H9 (cell line): ENCODE results near the gene ZNF750. TPM values are rescaled to one million over a fixed set of nuclear protein-coding genes. Genes with fewer than 3 reads are reported as not detected.
A peak's percentile ranks its signal among the peaks of the same experiment; 100 is the strongest.

Source experiments
- DNase-seq: peaks from one replicate; pipeline ENCODE4 v3.0.0-alpha.2; 2017
- H2AFZ ChIP-seq: one replicate; pipeline ENCODE4 v1.6.1; 2013; ENCODE audit warnings: mild to moderate bottlenecking, low read length, control low read depth, moderate library complexity
- H2AK5ac ChIP-seq: 2 replicates; pipeline ENCODE4 v1.6.1; 2013; ENCODE audit warnings: low read length, control low read depth, mixed read lengths; ENCODE audit not compliant: insufficient read length
- H2BK120ac ChIP-seq: one replicate; pipeline ENCODE4 v1.6.1; 2013; ENCODE audit warnings: low read depth, mild to moderate bottlenecking, low read length, control low read depth, inconsistent platforms; ENCODE audit not compliant: poor library complexity, severe bottlenecking
- H2BK12ac ChIP-seq: 2 replicates; pipeline ENCODE4 v1.6.1; 2013; ENCODE audit warnings: low read length, control low read depth, mixed read lengths, low read depth; ENCODE audit not compliant: insufficient read length
- H2BK15ac ChIP-seq: 2 replicates; pipeline ENCODE4 v1.6.1; 2013; ENCODE audit warnings: low read depth, low read length, control low read depth
- H2BK20ac ChIP-seq: one replicate; pipeline ENCODE4 v1.6.1; 2013; ENCODE audit warnings: low read depth, mild to moderate bottlenecking, low read length, control low read depth, inconsistent platforms; ENCODE audit not compliant: poor library complexity, severe bottlenecking
- H2BK5ac ChIP-seq: 2 replicates; pipeline ENCODE4 v1.6.1; 2013; ENCODE audit warnings: low read length, control low read depth, mixed read lengths; ENCODE audit not compliant: insufficient read length
- H3K14ac ChIP-seq: 2 replicates; pipeline ENCODE4 v1.6.1; 2013; ENCODE audit warnings: low read length, control low read depth; ENCODE audit not compliant: insufficient read depth
- H3K18ac ChIP-seq: 2 replicates; pipeline ENCODE4 v1.6.1; 2013; ENCODE audit warnings: low read depth, mild to moderate bottlenecking, mixed read lengths, low read length, control low read depth; ENCODE audit not compliant: insufficient read length
- H3K23ac ChIP-seq: 2 replicates; pipeline ENCODE4 v1.6.1; 2013; ENCODE audit warnings: low read length, control low read depth, mixed read lengths, low read depth; ENCODE audit not compliant: insufficient read length
- H3K23me2 ChIP-seq: 2 replicates; pipeline ENCODE4 v1.6.1; 2013; ENCODE audit warnings: low read depth, mild to moderate bottlenecking, mixed read lengths, low read length, control low read depth; ENCODE audit not compliant: insufficient read length, poor library complexity, severe bottlenecking
- H3K27ac ChIP-seq: 2 replicates; pipeline ENCODE4 v1.5.1; 2013; ENCODE audit warnings: low read length, control low read depth, mixed read lengths, low read depth; ENCODE audit not compliant: insufficient read length
- H3K27me3 ChIP-seq: 2 replicates; pipeline ENCODE4 v1.6.1; 2013; ENCODE audit warnings: low read length, control low read depth, inconsistent platforms; ENCODE audit not compliant: insufficient read depth
- H3K4ac ChIP-seq: 2 replicates; pipeline ENCODE4 v1.6.1; 2013; ENCODE audit warnings: low read depth, mild to moderate bottlenecking, control low read depth, inconsistent platforms, low read length, moderate library complexity
- H3K4me1 ChIP-seq: 2 replicates; pipeline ENCODE4 v1.6.1; 2013; ENCODE audit warnings: low read length, control low read depth, inconsistent platforms; ENCODE audit not compliant: insufficient read depth
- H3K4me2 ChIP-seq: 2 replicates; pipeline ENCODE4 v1.6.1; 2013; ENCODE audit warnings: low read length, control low read depth, mixed read lengths; ENCODE audit not compliant: insufficient read length, insufficient read depth
- H3K56ac ChIP-seq: 2 replicates; pipeline ENCODE4 v1.6.1; 2013; ENCODE audit warnings: low read depth, mild to moderate bottlenecking, mixed read lengths, low read length, control low read depth; ENCODE audit not compliant: insufficient read length
- H3K79me1 ChIP-seq: 2 replicates; pipeline ENCODE4 v1.6.1; 2013; ENCODE audit warnings: low read depth, mild to moderate bottlenecking, moderate library complexity, low read length, control low read depth, inconsistent platforms; ENCODE audit not compliant: insufficient read depth, poor library complexity, severe bottlenecking
- H3K79me2 ChIP-seq: 2 replicates; pipeline ENCODE4 v1.6.1; 2013; ENCODE audit warnings: low read length, control low read depth, inconsistent platforms; ENCODE audit not compliant: insufficient read depth
- H3K9ac ChIP-seq: 2 replicates; pipeline ENCODE4 v1.6.1; 2013; ENCODE audit warnings: low read length, control low read depth, mixed read lengths; ENCODE audit not compliant: insufficient read length; ENCODE audit errors: extremely low read depth
- H3K9me3 ChIP-seq: one replicate; pipeline ENCODE4 v1.6.1; 2013; ENCODE audit warnings: low read depth, low read length, inconsistent platforms; ENCODE audit not compliant: control insufficient read depth
- H3T11ph ChIP-seq: one replicate; pipeline ENCODE4 v1.6.1; 2013; ENCODE audit warnings: mild to moderate bottlenecking, low read length, control low read depth, inconsistent platforms
- H4K20me1 ChIP-seq: one replicate; pipeline ENCODE4 v1.6.1; 2013; ENCODE audit not compliant: control insufficient read depth, insufficient read length, insufficient read depth
- H4K5ac ChIP-seq: 2 replicates; pipeline ENCODE4 v1.6.1; 2013; ENCODE audit warnings: low read depth, mild to moderate bottlenecking, mixed read lengths, low read length, control low read depth; ENCODE audit not compliant: insufficient read length
- H4K8ac ChIP-seq: replicated peaks from 2 replicates; pipeline ENCODE4 v1.6.1; 2013; ENCODE audit warnings: low read length, control low read depth, mixed read lengths, low read depth; ENCODE audit not compliant: insufficient read length
- H4K91ac ChIP-seq: 2 replicates; pipeline ENCODE4 v1.6.1; 2013; ENCODE audit warnings: low read depth, mild to moderate bottlenecking, moderate library complexity, mixed read lengths, low read length, control low read depth; ENCODE audit not compliant: insufficient read length
- H3K27ac Mint-ChIP-seq, 3 experiments: 2 replicates in 2 of 3; 3 replicates in 1 of 3; pipeline ENCODE4 v1.8.0; 2020 to 2021; ENCODE audit warnings: mixed read lengths in 3 of 3, mild to moderate bottlenecking in 1 of 3, moderate library complexity in 1 of 3
- H3K27me3 Mint-ChIP-seq: 2 replicates; pipeline ENCODE4 v1.8.0; 2021; ENCODE audit warnings: low read depth, mild to moderate bottlenecking, moderate library complexity, mixed read lengths
- H3K36me3 Mint-ChIP-seq, 3 experiments: 2 replicates in 2 of 3; 3 replicates in 1 of 3; pipeline ENCODE4 v1.8.0; 2020 to 2021; ENCODE audit warnings: low read depth in 3 of 3, mixed read lengths in 3 of 3; ENCODE audit not compliant: insufficient read depth in 1 of 3
- H3K4me1 Mint-ChIP-seq, 2 experiments: 2 replicates each; pipeline ENCODE4 v1.8.0; 2020; ENCODE audit warnings: mixed read lengths in 2 of 2
- H3K4me3 Mint-ChIP-seq, 2 experiments: 2 replicates in 1 of 2; 3 replicates in 1 of 2; pipeline ENCODE4 v1.8.0; 2020 to 2021; ENCODE audit warnings: mild to moderate bottlenecking in 2 of 2, mixed read lengths in 2 of 2, moderate library complexity in 1 of 2
- H3K9me3 Mint-ChIP-seq, 2 experiments: 2 replicates in 1 of 2; 3 replicates in 1 of 2; pipeline ENCODE4 v1.8.0; 2020; ENCODE audit warnings: mild to moderate bottlenecking in 2 of 2, mixed read lengths in 2 of 2, moderate library complexity in 1 of 2
- CTCF ChIP-seq: fragments of 200-600 bp; sonication (generic); conservative IDR thresholded peaks from 3 replicates; pipeline ENCODE4 v1.8.0; 2021; ENCODE audit warnings: antibody characterized with exemption, mild to moderate bottlenecking
- WGBS: extraction: QIAGEN DNeasy Blood & Tissue Kit; methylation state at CpG from one replicate; pipeline ENCODE4 v1.1.7; 2013; ENCODE audit warnings: missing lambda C conversion rate, low lambda C conversion rate, mixed read lengths; ENCODE audit not compliant: insufficient read length; ENCODE audit errors: extremely low coverage; 5-methylcytosine and 5-hydroxymethylcytosine counted together
- total RNA-seq: library from RNA; stranded (reverse); gene quantifications from 2 replicates; pipeline ENCODE4 v1.2.1, GENCODE V29; 2021

Gene ZNF750
- total RNA-seq, 1 experiment from 2014 or later: not detected

GRCh38 chr17:82872591-82873520 lies 33.0 kb upstream of the ZNF750 start:
- Histone ChIP-seq H4K5ac (no peak overlapping the region), H3K4me2 (no peak overlapping the region), H3K18ac (no peak overlapping the region), H2AFZ (no peak overlapping the region), H3K9me3 (no peaks in the 10 kb centered on the region), H3K23me2 (no peaks in the 10 kb centered on the region), H3K27ac (no peak overlapping the region), H3K4me1 (no peaks in the 10 kb centered on the region), H3K56ac (no peak overlapping the region), H3K4ac (no peak overlapping the region), H3K79me1 (peaks cover 3% of the 10 kb centered on the region), H2BK5ac (no peak overlapping the region), H3K27me3 (no peaks in the 10 kb centered on the region), H2BK12ac (no peak overlapping the region), H3K79me2 (no peaks in the 10 kb centered on the region; the same call in 1 of the 2 replicates), H4K8ac (no peak overlapping the region), H3K9ac (no peak overlapping the region), H2AK5ac (no peak overlapping the region), H3T11ph (no peak overlapping the region), H2BK15ac (no peak overlapping the region), H3K23ac (no peak overlapping the region), H4K91ac (no peak overlapping the region), H2BK20ac (no peak overlapping the region), H4K20me1 (no peaks in the 10 kb centered on the region), H2BK120ac (no peak overlapping the region), H3K14ac (no peak overlapping the region)
- no peak overlapping the region for H3K4me3 Mint-ChIP-seq
- H3K36me3 Mint-ChIP-seq: peaks cover 9 to 29% (median 27%) of the 10 kb centered on the region in 3 experiments; a peak in 6 of 7 replicates
- peak overlapping the region in 2 of 3 experiments; percentile 74 to 82; a peak in 4 of 7 replicates for H3K27ac Mint-ChIP-seq
- peaks cover 20 to 26% of the 10 kb centered on the region in 2 experiments for H3K4me1 Mint-ChIP-seq
- no peaks in the 10 kb centered on the region for H3K9me3 Mint-ChIP-seq
- H3K27me3 Mint-ChIP-seq: no peaks in the 10 kb centered on the region; the same call in 1 of the 2 replicates
- WGBS: no CpG with 5 or more reads among the region's 33 CpGs
- no peak for DNase-seq
- no peak for TF ChIP-seq CTCF
